ENCODE measurements around the gene YPEL1.

The YPEL1 gene

DNA sequence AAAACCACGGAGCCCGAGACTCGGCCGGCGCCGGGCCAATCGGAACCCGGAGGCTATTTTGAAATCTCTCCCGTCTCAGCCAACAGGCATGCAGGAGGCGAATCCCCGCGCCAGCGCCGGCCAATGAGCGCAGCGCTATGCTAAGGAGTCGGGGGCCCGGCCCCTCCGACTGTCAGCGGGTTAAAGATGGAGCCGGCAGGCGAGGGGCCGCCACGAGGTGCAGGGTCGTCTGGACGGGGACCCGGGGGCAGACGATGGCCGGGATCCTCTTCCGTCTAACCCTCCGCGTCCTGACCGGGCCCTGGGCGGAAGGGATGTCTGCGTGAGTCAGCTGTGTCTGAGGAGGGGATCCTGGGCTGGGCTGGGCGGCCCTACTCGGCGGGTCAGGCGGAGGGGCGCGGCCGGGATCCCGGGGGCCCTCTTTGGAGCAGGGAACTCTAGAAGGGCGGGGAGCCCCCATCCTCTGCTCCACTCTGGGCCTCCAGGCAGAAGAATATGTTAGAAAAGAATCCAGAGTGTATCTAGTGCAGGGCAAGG lies 83.5 kb downstream of the YPEL1 start:
- peak; percentile 86 for DNase-seq

DNA sequence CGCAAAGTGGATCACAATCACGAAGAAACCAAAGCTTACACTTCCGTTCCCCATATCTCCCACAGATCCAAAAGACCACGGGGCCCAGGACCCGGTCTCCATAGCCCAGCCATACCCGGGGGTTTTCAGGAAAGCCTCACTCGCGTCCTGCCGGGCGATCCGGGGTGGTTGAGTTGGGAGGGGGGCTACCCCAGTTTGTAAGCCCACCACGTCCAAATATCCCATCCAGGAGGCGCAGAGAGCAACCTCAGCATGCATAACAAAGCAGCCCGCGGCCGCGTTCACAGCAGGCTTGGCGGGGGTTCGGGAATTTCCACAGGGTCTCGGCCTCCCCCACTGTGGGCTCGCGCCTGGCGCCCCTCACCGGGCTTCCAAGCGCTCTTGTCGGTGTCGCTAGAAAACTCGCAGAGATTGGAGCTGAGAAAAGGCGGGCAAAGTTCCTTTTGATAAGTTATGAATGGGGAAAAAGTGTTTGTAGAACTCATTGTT lies 84.0 kb downstream of the YPEL1 start:
- DNase-seq: no peak

DNA sequence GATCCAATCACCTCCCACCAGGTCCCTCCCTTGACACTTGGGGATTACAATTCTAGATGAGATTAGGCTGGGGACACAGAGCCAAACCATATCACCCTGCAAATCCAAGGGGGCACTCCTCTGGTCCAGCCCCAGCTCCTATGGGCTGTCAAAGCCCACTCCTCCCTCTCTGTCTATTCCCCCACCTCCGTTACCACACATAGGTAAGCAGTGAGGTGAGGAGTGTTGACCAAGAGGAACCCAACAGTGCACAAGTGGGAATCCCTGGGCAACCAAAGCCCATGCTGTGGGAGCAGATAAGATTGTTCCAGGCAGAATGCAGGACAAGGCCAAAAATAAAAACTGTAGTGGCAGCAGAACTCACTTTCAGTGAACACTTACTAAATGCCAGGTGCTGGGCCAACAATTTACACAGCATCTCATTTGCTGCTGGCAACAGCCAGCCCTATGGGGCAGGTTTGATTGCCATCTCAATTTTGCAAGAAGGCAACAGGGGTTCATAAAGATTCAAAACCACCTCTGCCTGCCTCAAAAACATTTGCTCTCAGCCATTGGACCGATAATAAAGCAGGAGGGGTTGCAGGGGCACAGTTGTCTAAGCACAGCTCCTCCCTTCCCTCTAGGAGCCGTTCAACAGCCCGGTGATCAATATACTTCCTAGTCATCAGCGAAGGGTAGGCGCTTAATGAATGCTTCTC lies 84.6 kb downstream of the YPEL1 start:
- no peak for DNase-seq

DNA sequence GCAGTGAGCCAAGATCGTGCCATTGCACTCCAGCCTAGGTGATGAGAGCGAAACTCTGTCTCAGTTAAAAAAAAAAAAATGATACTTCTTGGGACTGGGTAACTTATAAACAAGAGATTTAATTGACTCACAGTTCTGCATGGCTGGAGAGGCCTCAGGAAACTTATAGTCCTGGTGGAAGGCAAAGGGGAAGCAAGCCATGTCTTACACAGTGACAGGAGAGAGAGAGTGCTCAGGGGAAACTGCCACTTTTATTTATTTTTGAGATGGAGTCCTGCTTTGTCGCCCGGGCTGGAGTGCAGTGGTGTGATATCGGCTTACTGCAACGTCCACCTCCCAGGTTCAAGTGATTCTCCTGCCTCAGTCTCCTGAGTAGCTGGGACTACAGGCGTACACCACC lies 85.3 kb downstream of the YPEL1 start:
- no peak for DNase-seq

All from activated CD4-positive, CD25-positive, alpha-beta regulatory T cell treated with anti-CD3 and anti-CD28 coated beads, Interleukin-2, amount 50 U/mL, for 72 hours (primary cell).